ENCODE measurements around the gene SLC34A1.
A peak's percentile ranks its signal among the peaks of the same experiment; 100 is the strongest.

The SLC34A1 gene

GRCh38 chr5:177354711-177355110 is 29.5 kb upstream of the SLC34A1 start:
- H3K4me3 ChIP-seq (ENCODE audit: low read depth, low read length) = no peak overlapping the region
- no peak for DNase-seq (ENCODE audit: low read depth)
- no peak for TF ChIP-seq CTCF (conservative IDR thresholded peaks at IDR 0.05; ENCODE audit: low read depth, low read length)

GRCh38 chr5:177355162-177355867 is 28.9 kb upstream of the SLC34A1 start:
- DNase-seq (ENCODE audit: low read depth) = no peak
- TF ChIP-seq CTCF (conservative IDR thresholded peaks at IDR 0.05; ENCODE audit: low read depth, low read length) = no peak
- H3K4me3 ChIP-seq (ENCODE audit: low read depth, low read length) = no peak overlapping the region

- TF ChIP-seq CTCF (conservative IDR thresholded peaks at IDR 0.05; ENCODE audit: low read depth, low read length) = no peak
- DNase-seq (ENCODE audit: low read depth) = no peak
- no peak overlapping the region for H3K4me3 ChIP-seq (ENCODE audit: low read depth, low read length)
These were observed 28.4 kb upstream of the SLC34A1 start for GRCh38 chr5:177355868-177356168.

GRCh38 chr5:177356746-177357145 is 27.5 kb upstream of the SLC34A1 start:
- no peak for TF ChIP-seq CTCF (conservative IDR thresholded peaks at IDR 0.05; ENCODE audit: low read depth, low read length)
- H3K4me3 ChIP-seq (ENCODE audit: low read depth, low read length) = no peak overlapping the region
- DNase-seq (ENCODE audit: low read depth) = no peak

GRCh38 chr5:177357146-177357458 is 27.1 kb upstream of the SLC34A1 start:
- TF ChIP-seq CTCF (conservative IDR thresholded peaks at IDR 0.05; ENCODE audit: low read depth, low read length) = no peak
- DNase-seq (ENCODE audit: low read depth) = no peak
- no peak overlapping the region for H3K4me3 ChIP-seq (ENCODE audit: low read depth, low read length)

GRCh38 chr5:177357459-177358351 is 26.5 kb upstream of the SLC34A1 start, which contains the start of gene RGS14:
Gene RGS14 (plus strand): TSS chr5:177357924. CDS start chr5:177358025, 101 bp downstream.
- TF ChIP-seq CTCF (conservative IDR thresholded peaks at IDR 0.05; ENCODE audit: low read depth, low read length) = no peak
- peak; percentile 71 for DNase-seq (ENCODE audit: low read depth)
- no peak within 1 kb of the TSS for H3K4me3 ChIP-seq (ENCODE audit: low read depth, low read length)

Data from choroid plexus epithelial cell (primary cell).